ENCODE measurements around the gene SMPX. TPM values are rescaled to one million over a fixed set of nuclear protein-coding genes. Genes with fewer than 3 reads are reported as not detected.

Gene SMPX
- 223 TPM for total RNA-seq

DNA sequence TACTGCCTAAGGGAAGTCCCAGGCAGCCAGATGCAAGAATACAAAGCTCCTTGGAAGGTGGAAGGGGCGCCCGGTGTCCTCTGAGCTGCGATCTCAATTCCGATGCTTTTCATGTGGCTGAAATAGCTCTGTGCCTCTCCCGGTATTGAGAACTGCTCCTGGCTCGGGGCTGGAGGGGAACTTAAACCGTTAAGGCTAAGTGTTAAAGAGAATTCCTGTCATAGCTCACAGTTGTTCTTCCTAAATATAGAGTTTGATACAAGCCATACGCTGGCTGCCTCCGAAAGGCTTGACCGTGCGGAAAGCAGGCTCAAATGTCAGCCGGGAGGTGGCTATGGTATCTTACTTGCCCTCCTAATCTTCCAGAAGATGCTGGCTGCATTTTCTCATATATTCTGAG, at the start of gene SMPX:
SMPX (minus strand) TSS at position 157 of the 400 bp plus-strand sequence. CDS start 3,826 bp downstream, outside the sequence.
- peaks cover 0 to 3% (median 0%) of the 10 kb centered on the region in 3 donors for H3K36me3 ChIP-seq (ENCODE audit: control insufficient read depth in 3 of 3, insufficient read depth in 3 of 3, low read length in 3 of 3)
- no peaks in the 10 kb centered on the region for H3K9me3 ChIP-seq (ENCODE audit: control insufficient read depth in 3 of 3, low read length in 3 of 3)
- peak within 1 kb of the TSS; percentile 72 to 75 (median 73) for H3K4me3 ChIP-seq (ENCODE audit: low read length in 3 of 3)
- no peaks in the 10 kb centered on the region for H3K27me3 ChIP-seq (ENCODE audit: control insufficient read depth in 3 of 3, insufficient read depth in 3 of 3, low read length in 3 of 3)
- peak within 1 kb of the TSS; percentile 97 for H3K27ac ChIP-seq (ENCODE audit: low read depth, low read length)
- peak within 1 kb of the TSS; percentile 86 to 91 (median 87) for H3K9ac ChIP-seq (ENCODE audit: low read depth in 1 of 3, low read length in 3 of 3)
- peaks cover 0 to 18% (median 9%) of the 10 kb centered on the region in 3 donors for H3K4me1 ChIP-seq (ENCODE audit: control insufficient read depth in 3 of 3, insufficient read depth in 3 of 3, low read length in 3 of 3)

DNA sequence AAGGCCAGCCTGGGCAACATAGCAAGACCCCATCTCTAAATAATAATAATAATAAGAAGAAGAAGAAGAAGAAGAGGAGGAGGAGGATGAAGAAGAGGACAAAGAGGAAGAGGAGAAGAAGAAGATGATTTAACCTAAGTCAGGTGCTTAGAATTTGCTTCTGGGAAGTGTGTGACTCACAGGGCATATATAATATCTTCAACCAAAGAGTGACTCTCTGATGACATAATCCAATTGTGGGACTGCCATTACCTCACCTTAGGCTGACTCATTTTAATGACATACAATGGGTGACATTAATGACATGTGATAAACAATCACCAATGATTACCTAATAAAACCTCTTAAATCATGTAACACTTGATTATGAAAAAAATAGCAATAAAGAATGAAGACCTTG, 48.8 kb upstream of the SMPX start:
- Histone ChIP-seq H3K9me3 (ENCODE audit: control insufficient read depth in 3 of 3, low read length in 3 of 3) (peaks cover 0 to under 1% (median 0%) of the 10 kb centered on the region in 3 donors), H3K4me3 (ENCODE audit: low read length in 3 of 3) (no peak overlapping the region), H3K27me3 (ENCODE audit: control insufficient read depth in 3 of 3, insufficient read depth in 3 of 3, low read length in 3 of 3) (no peaks in the 10 kb centered on the region), H3K27ac (ENCODE audit: low read depth, low read length) (no peak overlapping the region), H3K9ac (ENCODE audit: low read depth in 1 of 3, low read length in 3 of 3) (no peak overlapping the region), H3K36me3 (ENCODE audit: control insufficient read depth in 3 of 3, insufficient read depth in 3 of 3, low read length in 3 of 3) (no peaks in the 10 kb centered on the region), H3K4me1 (ENCODE audit: control insufficient read depth in 3 of 3, insufficient read depth in 3 of 3, low read length in 3 of 3) (peaks cover 4 to 8% (median 7%) of the 10 kb centered on the region in 3 donors)

DNA sequence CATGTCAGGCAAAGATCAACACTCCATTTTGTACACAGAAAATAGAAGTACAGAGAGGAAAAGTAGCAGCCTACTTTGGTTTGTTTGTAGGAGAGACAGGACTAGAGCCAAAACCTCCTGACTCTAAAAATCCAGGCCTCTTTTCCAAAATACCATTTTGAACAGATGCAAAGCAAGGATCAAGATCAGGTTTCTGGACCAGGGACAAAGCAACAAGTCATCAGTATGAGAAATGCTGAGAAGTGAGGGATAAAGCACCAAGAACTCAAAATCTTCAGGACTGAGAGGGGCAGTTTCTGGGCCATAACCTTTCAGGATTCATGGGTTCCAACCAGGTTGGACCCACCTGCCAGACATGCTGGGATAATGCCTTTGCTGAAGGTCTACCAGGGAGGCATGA, 44.9 kb upstream of the SMPX start:
- H3K9me3 ChIP-seq (ENCODE audit: control insufficient read depth in 3 of 3, low read length in 3 of 3): no peaks in the 10 kb centered on the region
- peaks cover 8 to 26% (median 14%) of the 10 kb centered on the region in 3 donors for H3K4me1 ChIP-seq (ENCODE audit: control insufficient read depth in 3 of 3, insufficient read depth in 3 of 3, low read length in 3 of 3)
- H3K27ac ChIP-seq (ENCODE audit: low read depth, low read length): no peak overlapping the region
- H3K4me3 ChIP-seq (ENCODE audit: low read length in 3 of 3): no peak overlapping the region
- no peaks in the 10 kb centered on the region for H3K27me3 ChIP-seq (ENCODE audit: control insufficient read depth in 3 of 3, insufficient read depth in 3 of 3, low read length in 3 of 3)
- no peak overlapping the region for H3K9ac ChIP-seq (ENCODE audit: low read depth in 1 of 3, low read length in 3 of 3)
- H3K36me3 ChIP-seq (ENCODE audit: control insufficient read depth in 3 of 3, insufficient read depth in 3 of 3, low read length in 3 of 3): no peaks in the 10 kb centered on the region

DNA sequence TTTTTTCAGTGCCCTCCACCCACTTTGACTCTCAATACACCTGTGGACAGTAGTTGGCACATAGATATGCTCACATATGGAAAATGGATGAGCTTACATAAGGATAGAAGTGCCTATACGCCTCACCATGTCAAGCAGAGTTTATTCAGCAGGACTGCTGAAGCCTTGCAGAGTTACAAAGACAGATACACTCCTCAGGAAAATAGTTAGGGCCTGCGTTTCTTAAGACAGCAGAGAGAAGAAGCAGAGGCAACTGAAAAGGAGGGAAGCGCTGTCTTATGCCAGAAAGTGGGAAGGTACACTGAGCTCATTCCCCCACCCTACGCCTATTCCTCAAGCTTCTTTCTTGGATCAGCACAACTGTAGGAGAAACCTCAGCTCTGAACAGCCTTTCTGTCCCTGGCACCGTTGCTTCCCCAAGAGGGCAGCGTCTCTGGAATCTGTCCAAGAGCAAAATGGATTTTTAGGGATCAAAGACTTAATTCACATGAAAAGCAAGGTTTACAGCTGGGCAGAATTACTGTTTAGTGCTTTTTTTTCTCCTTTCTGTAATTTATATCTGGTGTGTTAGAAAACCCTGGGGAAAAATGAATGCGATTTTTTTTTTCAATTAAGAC, 44.2 kb upstream of the SMPX start:
- Histone ChIP-seq H3K9me3 (ENCODE audit: control insufficient read depth in 3 of 3, low read length in 3 of 3) (no peaks in the 10 kb centered on the region), H3K27ac (ENCODE audit: low read depth, low read length) (no peak overlapping the region), H3K36me3 (ENCODE audit: control insufficient read depth in 3 of 3, insufficient read depth in 3 of 3, low read length in 3 of 3) (no peaks in the 10 kb centered on the region), H3K4me3 (ENCODE audit: low read length in 3 of 3) (no peak overlapping the region), H3K9ac (ENCODE audit: low read depth in 1 of 3, low read length in 3 of 3) (no peak overlapping the region), H3K4me1 (ENCODE audit: control insufficient read depth in 3 of 3, insufficient read depth in 3 of 3, low read length in 3 of 3) (peaks cover 8 to 26% (median 14%) of the 10 kb centered on the region in 3 donors), H3K27me3 (ENCODE audit: control insufficient read depth in 3 of 3, insufficient read depth in 3 of 3, low read length in 3 of 3) (no peaks in the 10 kb centered on the region)

DNA sequence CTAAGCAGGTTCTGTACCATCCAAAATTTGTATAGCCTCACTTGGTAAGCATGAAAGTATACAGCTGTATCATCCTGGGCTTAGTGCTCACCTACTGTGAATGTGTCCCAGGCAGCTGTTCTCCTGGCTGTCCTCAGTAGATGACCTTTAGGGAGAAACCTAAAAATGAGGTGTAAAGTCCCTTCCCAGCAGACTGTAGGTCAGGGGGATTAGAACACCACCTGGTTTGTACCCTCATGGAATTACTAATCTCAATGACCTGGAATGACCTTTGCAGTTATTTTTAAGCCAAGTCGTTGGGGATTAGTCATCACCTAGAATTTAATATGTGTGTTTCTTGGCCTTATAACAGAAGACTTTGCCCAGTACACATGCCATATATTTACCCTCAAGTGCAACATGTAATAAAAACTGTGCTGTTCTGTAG, 42.4 kb upstream of the SMPX start:
- H3K4me3 ChIP-seq (ENCODE audit: low read length in 3 of 3): no peak overlapping the region
- H3K36me3 ChIP-seq (ENCODE audit: control insufficient read depth in 3 of 3, insufficient read depth in 3 of 3, low read length in 3 of 3): no peaks in the 10 kb centered on the region
- no peak overlapping the region for H3K9ac ChIP-seq (ENCODE audit: low read depth in 1 of 3, low read length in 3 of 3)
- H3K27me3 ChIP-seq (ENCODE audit: control insufficient read depth in 3 of 3, insufficient read depth in 3 of 3, low read length in 3 of 3): no peaks in the 10 kb centered on the region
- H3K4me1 ChIP-seq (ENCODE audit: control insufficient read depth in 3 of 3, insufficient read depth in 3 of 3, low read length in 3 of 3): peaks cover 8 to 26% (median 14%) of the 10 kb centered on the region in 3 donors
- no peaks in the 10 kb centered on the region for H3K9me3 ChIP-seq (ENCODE audit: control insufficient read depth in 3 of 3, low read length in 3 of 3)
- H3K27ac ChIP-seq (ENCODE audit: low read depth, low read length): peak overlapping the region; percentile 86

DNA sequence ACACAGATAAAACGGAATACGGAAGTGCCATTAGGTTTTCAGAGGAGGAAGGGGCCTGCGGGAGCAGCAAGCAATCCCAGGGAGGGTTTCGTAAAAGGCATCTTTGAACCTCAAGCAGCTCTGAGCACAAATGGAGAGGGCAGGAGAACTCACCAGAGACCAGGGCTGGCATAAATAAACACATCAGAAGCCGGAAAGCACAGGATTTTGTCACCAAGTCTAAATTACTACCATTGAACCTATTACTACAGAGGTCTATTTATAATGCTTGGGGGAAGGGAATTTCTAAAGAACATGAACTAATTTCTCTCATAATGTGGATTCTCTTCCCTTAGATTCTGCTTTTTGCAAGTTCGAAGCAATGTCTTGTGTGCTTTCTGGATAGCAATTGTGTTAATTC, 41.9 kb upstream of the SMPX start:
- no peaks in the 10 kb centered on the region for H3K27me3 ChIP-seq (ENCODE audit: control insufficient read depth in 3 of 3, insufficient read depth in 3 of 3, low read length in 3 of 3)
- H3K4me3 ChIP-seq (ENCODE audit: low read length in 3 of 3): peak overlapping the region in 1 of 3 donors; percentile 7
- peaks cover 8 to 26% (median 14%) of the 10 kb centered on the region in 3 donors for H3K4me1 ChIP-seq (ENCODE audit: control insufficient read depth in 3 of 3, insufficient read depth in 3 of 3, low read length in 3 of 3)
- peak overlapping the region; percentile 24 to 65 (median 30) for H3K9ac ChIP-seq (ENCODE audit: low read depth in 1 of 3, low read length in 3 of 3)
- H3K36me3 ChIP-seq (ENCODE audit: control insufficient read depth in 3 of 3, insufficient read depth in 3 of 3, low read length in 3 of 3): no peaks in the 10 kb centered on the region
- H3K9me3 ChIP-seq (ENCODE audit: control insufficient read depth in 3 of 3, low read length in 3 of 3): no peaks in the 10 kb centered on the region
- H3K27ac ChIP-seq (ENCODE audit: low read depth, low read length): peak overlapping the region; percentile 86

DNA sequence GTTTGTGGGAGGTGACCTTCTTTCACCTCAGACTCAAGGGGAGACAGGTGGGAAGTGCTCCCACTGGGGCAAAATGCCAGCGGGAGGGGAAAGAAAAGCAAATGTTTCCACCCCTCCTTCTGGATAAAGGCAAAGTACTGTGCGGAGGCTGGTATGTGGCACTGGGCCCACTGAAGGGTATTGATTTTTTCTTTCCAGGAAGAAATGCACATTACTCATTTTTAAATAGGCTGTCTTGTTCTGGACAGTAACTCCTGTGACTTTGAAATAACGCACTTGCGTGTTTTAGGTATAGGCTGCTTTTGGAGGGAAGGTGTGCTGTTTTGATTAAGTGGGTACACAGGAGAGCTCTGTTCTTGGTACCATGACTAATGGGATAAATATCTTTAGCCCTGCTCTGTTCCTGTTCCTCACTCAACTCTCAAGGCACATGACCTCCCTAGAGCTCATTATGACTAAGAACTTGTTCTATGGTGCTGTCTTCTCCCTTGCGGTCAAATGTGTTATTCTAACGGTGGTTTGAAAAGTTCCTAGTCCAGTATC, 40.8 kb upstream of the SMPX start:
- peak overlapping the region in 1 of 3 donors; percentile 1 for H3K4me3 ChIP-seq (ENCODE audit: low read length in 3 of 3)
- no peaks in the 10 kb centered on the region for H3K36me3 ChIP-seq (ENCODE audit: control insufficient read depth in 3 of 3, insufficient read depth in 3 of 3, low read length in 3 of 3)
- peak overlapping the region; percentile 86 for H3K27ac ChIP-seq (ENCODE audit: low read depth, low read length)
- H3K9ac ChIP-seq (ENCODE audit: low read depth in 1 of 3, low read length in 3 of 3): no peak overlapping the region
- H3K4me1 ChIP-seq (ENCODE audit: control insufficient read depth in 3 of 3, insufficient read depth in 3 of 3, low read length in 3 of 3): peaks cover 8 to 26% (median 14%) of the 10 kb centered on the region in 3 donors
- H3K9me3 ChIP-seq (ENCODE audit: control insufficient read depth in 3 of 3, low read length in 3 of 3): no peaks in the 10 kb centered on the region
- H3K27me3 ChIP-seq (ENCODE audit: control insufficient read depth in 3 of 3, insufficient read depth in 3 of 3, low read length in 3 of 3): no peaks in the 10 kb centered on the region

DNA sequence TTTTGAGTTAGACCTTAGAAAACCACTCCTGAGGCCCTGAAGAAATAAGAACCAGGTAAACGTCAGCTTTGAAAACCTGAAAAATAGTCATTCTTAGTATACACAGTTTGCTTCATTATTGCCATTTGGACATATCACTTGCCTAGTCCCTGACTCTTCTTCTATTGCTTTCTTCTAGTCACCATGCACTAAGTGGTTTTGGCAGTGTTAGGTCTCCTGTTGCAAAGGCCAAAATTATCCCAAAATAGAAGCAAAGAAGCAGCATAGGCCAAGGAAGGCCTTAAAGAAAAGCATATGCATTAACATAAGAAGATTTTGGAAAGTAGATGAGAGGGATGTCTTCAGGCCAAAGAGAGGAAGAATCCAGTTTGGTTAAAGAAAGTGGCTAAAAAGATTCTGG, 24.1 kb upstream of the SMPX start:
- H3K27ac ChIP-seq (ENCODE audit: low read depth, low read length): peak overlapping the region; percentile 89
- H3K9me3 ChIP-seq (ENCODE audit: control insufficient read depth in 3 of 3, low read length in 3 of 3): no peaks in the 10 kb centered on the region
- no peak overlapping the region for H3K4me3 ChIP-seq (ENCODE audit: low read length in 3 of 3)
- no peaks in the 10 kb centered on the region for H3K27me3 ChIP-seq (ENCODE audit: control insufficient read depth in 3 of 3, insufficient read depth in 3 of 3, low read length in 3 of 3)
- H3K36me3 ChIP-seq (ENCODE audit: control insufficient read depth in 3 of 3, insufficient read depth in 3 of 3, low read length in 3 of 3): no peaks in the 10 kb centered on the region
- peak overlapping the region in 1 of 3 donors; percentile 57 for H3K9ac ChIP-seq (ENCODE audit: low read depth in 1 of 3, low read length in 3 of 3)
- H3K4me1 ChIP-seq (ENCODE audit: control insufficient read depth in 3 of 3, insufficient read depth in 3 of 3, low read length in 3 of 3): peaks cover 8 to 27% (median 20%) of the 10 kb centered on the region in 3 donors

DNA sequence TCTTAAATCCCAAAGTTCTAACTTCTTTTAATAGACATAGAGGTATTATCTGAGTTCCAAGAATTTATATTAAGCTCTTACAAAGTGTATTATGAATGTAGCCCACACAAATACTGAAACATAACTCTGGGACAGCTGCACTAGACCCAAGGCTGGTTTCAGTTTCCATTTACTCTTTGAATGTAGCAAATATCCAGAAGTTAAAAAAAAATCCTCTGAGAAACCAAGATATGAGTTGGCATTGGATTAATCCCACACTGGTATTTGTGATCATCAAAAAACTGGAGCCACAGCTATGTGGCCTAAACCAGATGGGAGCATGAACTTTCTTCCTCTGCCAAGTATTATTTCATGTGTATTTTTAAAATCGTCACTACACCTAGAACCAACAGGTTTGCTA, 23.6 kb upstream of the SMPX start:
- H3K9ac ChIP-seq (ENCODE audit: low read depth in 1 of 3, low read length in 3 of 3): peak overlapping the region in 1 of 3 donors; percentile 57
- H3K4me1 ChIP-seq (ENCODE audit: control insufficient read depth in 3 of 3, insufficient read depth in 3 of 3, low read length in 3 of 3): peaks cover 8 to 27% (median 20%) of the 10 kb centered on the region in 3 donors
- H3K36me3 ChIP-seq (ENCODE audit: control insufficient read depth in 3 of 3, insufficient read depth in 3 of 3, low read length in 3 of 3): no peaks in the 10 kb centered on the region
- H3K27me3 ChIP-seq (ENCODE audit: control insufficient read depth in 3 of 3, insufficient read depth in 3 of 3, low read length in 3 of 3): no peaks in the 10 kb centered on the region
- no peak overlapping the region for H3K4me3 ChIP-seq (ENCODE audit: low read length in 3 of 3)
- H3K9me3 ChIP-seq (ENCODE audit: control insufficient read depth in 3 of 3, low read length in 3 of 3): no peaks in the 10 kb centered on the region
- peak overlapping the region; percentile 89 for H3K27ac ChIP-seq (ENCODE audit: low read depth, low read length)

DNA sequence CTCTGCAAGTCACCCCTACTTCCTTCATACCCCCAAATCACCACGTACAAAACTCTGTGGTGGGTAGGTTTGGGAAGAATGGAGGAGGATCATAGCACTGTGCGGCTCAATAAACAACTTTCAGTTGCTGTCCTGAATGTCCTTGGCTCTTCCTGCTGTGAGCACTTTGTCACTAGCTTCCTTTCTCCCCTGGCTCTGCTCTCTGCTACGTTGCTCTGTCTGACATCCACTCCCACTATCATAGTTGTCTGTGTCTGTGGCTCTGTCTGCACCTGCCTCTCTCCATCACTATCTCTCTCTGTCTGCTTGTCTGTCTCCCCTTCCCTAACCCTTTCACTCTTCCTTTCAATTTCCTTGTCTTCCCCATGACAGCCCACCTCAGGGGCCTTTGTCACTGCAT, 21.2 kb upstream of the SMPX start:
- Histone ChIP-seq H3K4me3 (ENCODE audit: low read length in 3 of 3) (peak overlapping the region; percentile 28 to 48 (median 47)), H3K4me1 (ENCODE audit: control insufficient read depth in 3 of 3, insufficient read depth in 3 of 3, low read length in 3 of 3) (peaks cover 8 to 27% (median 20%) of the 10 kb centered on the region in 3 donors), H3K27ac (ENCODE audit: low read depth, low read length) (peak overlapping the region; percentile 70), H3K9ac (ENCODE audit: low read depth in 1 of 3, low read length in 3 of 3) (peak overlapping the region; percentile 12 to 62 (median 61)), H3K9me3 (ENCODE audit: control insufficient read depth in 3 of 3, low read length in 3 of 3) (no peaks in the 10 kb centered on the region), H3K27me3 (ENCODE audit: control insufficient read depth in 3 of 3, insufficient read depth in 3 of 3, low read length in 3 of 3) (no peaks in the 10 kb centered on the region), H3K36me3 (ENCODE audit: control insufficient read depth in 3 of 3, insufficient read depth in 3 of 3, low read length in 3 of 3) (no peaks in the 10 kb centered on the region)

Data from skeletal muscle tissue (tissue), 4 donors.